Activated naive CD8-positive, alpha-beta T cell treated with anti-CD3 and anti-CD28 coated beads for 36 hours (primary cell): Measurements from ENCODE around the gene DHX29. TPM values are rescaled to one million over a fixed set of nuclear protein-coding genes. Genes with fewer than 3 reads are reported as not detected.
A peak's percentile ranks its signal among the peaks of the same experiment; 100 is the strongest.

Experiments
- DNase-seq: peaks from one replicate; pipeline ENCODE4 v3.0.0; 2021
- H3K27ac Mint-ChIP-seq: one replicate; pipeline ENCODE4 v1.8.0; 2022; ENCODE audit warnings: mild to moderate bottlenecking, moderate library complexity, mixed read lengths
- H3K27me3 Mint-ChIP-seq: one replicate; pipeline ENCODE4 v1.8.0; 2022; ENCODE audit warnings: mild to moderate bottlenecking, mixed read lengths
- H3K36me3 Mint-ChIP-seq: one replicate; pipeline ENCODE4 v1.8.0; 2021; ENCODE audit warnings: mild to moderate bottlenecking, mixed read lengths
- H3K4me1 Mint-ChIP-seq: one replicate; pipeline ENCODE4 v1.8.0; 2021; ENCODE audit warnings: mixed read lengths
- H3K4me3 Mint-ChIP-seq: one replicate; pipeline ENCODE4 v1.8.0; 2022; ENCODE audit warnings: mild to moderate bottlenecking, moderate library complexity, mixed read lengths
- H3K9me3 Mint-ChIP-seq: one replicate; pipeline ENCODE4 v1.8.0; 2022; ENCODE audit warnings: mixed read lengths
- total RNA-seq, 2 experiments: library from RNA; stranded (reverse); gene quantifications; one replicate each; pipeline ENCODE4 v1.2.3, GENCODE V29; 2021

The DHX29 gene
- total RNA-seq, 2 experiments from 2014 or later = 19.1 TPM

- Mint-ChIP-seq H3K27me3 (peaks cover 83% of the 10 kb centered on the region), H3K4me3 (no peak overlapping the region), H3K27ac (no peak overlapping the region), H3K4me1 (peaks cover 37% of the 10 kb centered on the region), H3K9me3 (no peaks in the 10 kb centered on the region), H3K36me3 (no peaks in the 10 kb centered on the region)
- peak; percentile 30 for DNase-seq
Measured at GRCh38 chr5:55231029-55231918, 76.2 kb downstream of the DHX29 start.

GRCh38 chr5:55230086-55230629 is 77.3 kb downstream of the DHX29 start:
- Mint-ChIP-seq H3K27ac (no peak overlapping the region), H3K4me3 (no peak overlapping the region), H3K27me3 (peaks cover 83% of the 10 kb centered on the region), H3K9me3 (no peaks in the 10 kb centered on the region), H3K36me3 (no peaks in the 10 kb centered on the region), H3K4me1 (peaks cover 41% of the 10 kb centered on the region)
- no peak for DNase-seq

- no peaks in the 10 kb centered on the region for H3K36me3 Mint-ChIP-seq
- H3K27ac Mint-ChIP-seq = no peak overlapping the region
- no peak for DNase-seq
- peak overlapping the region; percentile 64 for H3K4me3 Mint-ChIP-seq
- peaks cover 91% of the 10 kb centered on the region for H3K27me3 Mint-ChIP-seq
- H3K9me3 Mint-ChIP-seq = no peaks in the 10 kb centered on the region
- peaks cover 42% of the 10 kb centered on the region for H3K4me1 Mint-ChIP-seq
Measured at GRCh38 chr5:55227664-55228430, 79.6 kb downstream of the DHX29 start.

- no peaks in the 10 kb centered on the region for H3K36me3 Mint-ChIP-seq
- no peak within 1 kb of the TSS for H3K27ac Mint-ChIP-seq
- DNase-seq = peak; percentile 76
- H3K9me3 Mint-ChIP-seq = no peaks in the 10 kb centered on the region
- peaks cover 42% of the 10 kb centered on the region for H3K4me1 Mint-ChIP-seq
- peak within 1 kb of the TSS; percentile 64 for H3K4me3 Mint-ChIP-seq
- H3K27me3 Mint-ChIP-seq = peaks cover 91% of the 10 kb centered on the region
Measured at GRCh38 chr5:55226934-55227663, 80.4 kb downstream of the DHX29 start, which contains the start of gene MCIDAS. Gene MCIDAS (minus strand): TSS chr5:55227315. CDS start chr5:55227138, 177 bp downstream.

- peaks cover 91% of the 10 kb centered on the region for H3K27me3 Mint-ChIP-seq
- H3K36me3 Mint-ChIP-seq = no peaks in the 10 kb centered on the region
- peak; percentile 80 for DNase-seq
- no peak overlapping the region for H3K27ac Mint-ChIP-seq
- H3K9me3 Mint-ChIP-seq = no peaks in the 10 kb centered on the region
- H3K4me1 Mint-ChIP-seq = peaks cover 38% of the 10 kb centered on the region
- peak overlapping the region; percentile 55 for H3K4me3 Mint-ChIP-seq
Measured at GRCh38 chr5:55226027-55226933, 81.2 kb downstream of the DHX29 start.

GRCh38 chr5:55225346-55225745 is 82.1 kb downstream of the DHX29 start:
- no peak for DNase-seq
- Mint-ChIP-seq H3K27me3 (peaks cover 91% of the 10 kb centered on the region), H3K27ac (no peak overlapping the region), H3K36me3 (no peaks in the 10 kb centered on the region), H3K4me1 (peaks cover 41% of the 10 kb centered on the region), H3K4me3 (no peak overlapping the region), H3K9me3 (no peaks in the 10 kb centered on the region)

GRCh38 chr5:55223812-55224240 is 83.7 kb downstream of the DHX29 start:
- Mint-ChIP-seq H3K36me3 (no peaks in the 10 kb centered on the region), H3K27ac (no peak overlapping the region), H3K4me1 (peaks cover 36% of the 10 kb centered on the region), H3K4me3 (no peak overlapping the region), H3K9me3 (no peaks in the 10 kb centered on the region), H3K27me3 (peaks cover 90% of the 10 kb centered on the region)
- no peak for DNase-seq

- H3K4me1 Mint-ChIP-seq = peaks cover 36% of the 10 kb centered on the region
- H3K27ac Mint-ChIP-seq = no peak overlapping the region
- no peaks in the 10 kb centered on the region for H3K36me3 Mint-ChIP-seq
- no peaks in the 10 kb centered on the region for H3K9me3 Mint-ChIP-seq
- H3K4me3 Mint-ChIP-seq = peak overlapping the region; percentile 18
- H3K27me3 Mint-ChIP-seq = peaks cover 90% of the 10 kb centered on the region
- DNase-seq = peak; percentile 34
Measured at GRCh38 chr5:55222985-55223811, 84.3 kb downstream of the DHX29 start.

GRCh38 chr5:55222092-55222984 is 85.2 kb downstream of the DHX29 start:
- Mint-ChIP-seq H3K9me3 (no peaks in the 10 kb centered on the region), H3K27ac (peak overlapping the region; percentile 8), H3K4me3 (no peak overlapping the region), H3K36me3 (no peaks in the 10 kb centered on the region), H3K27me3 (peaks cover 87% of the 10 kb centered on the region), H3K4me1 (peaks cover 29% of the 10 kb centered on the region)
- DNase-seq = no peak

- peak; percentile 18 for DNase-seq
- Mint-ChIP-seq H3K36me3 (no peaks in the 10 kb centered on the region), H3K9me3 (no peaks in the 10 kb centered on the region), H3K27me3 (peaks cover 79% of the 10 kb centered on the region), H3K27ac (no peak overlapping the region), H3K4me3 (peak overlapping the region; percentile 74), H3K4me1 (peaks cover 23% of the 10 kb centered on the region)
Measured at GRCh38 chr5:55220433-55221185, 86.9 kb downstream of the DHX29 start.

GRCh38 chr5:55219770-55220169 is 87.7 kb downstream of the DHX29 start:
- Mint-ChIP-seq H3K27ac (no peak overlapping the region), H3K4me3 (no peak overlapping the region), H3K9me3 (no peaks in the 10 kb centered on the region), H3K27me3 (peaks cover 70% of the 10 kb centered on the region), H3K36me3 (no peaks in the 10 kb centered on the region), H3K4me1 (peaks cover 23% of the 10 kb centered on the region)
- DNase-seq = no peak

- no peak overlapping the region for H3K27ac Mint-ChIP-seq
- no peak overlapping the region for H3K4me3 Mint-ChIP-seq
- DNase-seq = no peak
- no peaks in the 10 kb centered on the region for H3K36me3 Mint-ChIP-seq
- peaks cover 22% of the 10 kb centered on the region for H3K4me1 Mint-ChIP-seq
- H3K9me3 Mint-ChIP-seq = no peaks in the 10 kb centered on the region
- H3K27me3 Mint-ChIP-seq = peaks cover 62% of the 10 kb centered on the region
Measured at GRCh38 chr5:55218967-55219366, 88.5 kb downstream of the DHX29 start.
